Measurements from ENCODE around the gene MED27. TPM values are rescaled to one million over a fixed set of nuclear protein-coding genes. Genes with fewer than 3 reads are reported as not detected.

MED27 gene
- total and polyA plus RNA-seq, 2 of the 4 experiments (the other 2 are of a cell fraction), result 50.2 to 63.4 TPM

DNA sequence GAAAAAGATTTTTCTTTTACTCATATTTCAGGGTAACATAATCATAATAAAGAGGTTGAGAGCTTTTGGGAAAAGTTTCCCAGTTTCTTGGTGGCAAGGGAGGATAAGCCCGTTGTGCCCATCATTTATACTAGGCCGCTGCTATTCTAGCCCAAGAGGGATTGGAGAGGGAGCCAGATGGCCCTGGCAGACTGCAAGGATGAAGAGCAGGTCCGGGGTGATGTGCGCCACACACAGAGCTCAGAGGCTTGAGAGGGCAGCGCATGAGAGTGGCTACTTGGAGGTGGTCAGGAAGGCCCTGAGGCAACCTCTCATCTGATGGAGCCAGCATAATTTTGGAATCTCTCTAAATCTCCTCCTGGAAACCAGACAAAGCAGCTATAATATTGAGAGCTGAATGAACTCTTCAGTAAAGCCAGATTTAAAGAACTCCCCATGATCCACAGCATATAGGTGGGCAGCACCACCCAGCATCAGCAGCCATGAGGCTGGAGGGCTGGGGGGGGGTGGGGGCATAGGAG, 110.1 kb downstream of the MED27 start:
- no peak overlapping the region for H2BK15ac ChIP-seq (ENCODE audit: low read depth, low read length)
- dilution Hi-C loops (cut with HindIII; ENCODE audit: low sequenced_read_pairs, unreplicated experiment), result no loop called here

More for the DNA sequence above, 110.1 kb downstream of the MED27 start:
- no peak overlapping the region for H3K56ac ChIP-seq (ENCODE audit: extremely low read depth, insufficient read depth, low read length)
- no peak overlapping the region for H2AFZ ChIP-seq (replicated peaks; ENCODE audit: low read length, poor library complexity)
- H2BK20ac ChIP-seq (ENCODE audit: low read depth, low read length), result no peak overlapping the region
- DNase-seq (no peak), ATAC-seq (ENCODE audit: low read depth) (no peak)
- H2BK5ac ChIP-seq (ENCODE audit: low read depth, low read length, poor library complexity, severe bottlenecking), result no peak overlapping the region
- CTCF ChIA-PET, result no interaction called here
- no peak overlapping the region for H4K91ac ChIP-seq (ENCODE audit: insufficient read depth, low read depth, low read length)
- BruUV-seq (replicated peaks), result no TSS peak
- no peak overlapping the region for H4K8ac ChIP-seq (ENCODE audit: low read depth in 2 of 2, low read length in 2 of 2)
- H4K5ac ChIP-seq (ENCODE audit: low read depth, low read length), result no peak overlapping the region
- H3K27me3 ChIP-seq (ENCODE audit: control insufficient read depth, insufficient read depth, low read length), result no peaks in the 10 kb centered on the region
- no peak overlapping the region for H3K9ac ChIP-seq (ENCODE audit: low read depth, low read length)
- no peak overlapping the region for H3K14ac ChIP-seq (replicated peaks; ENCODE audit: low read depth, low read length)
- no peak overlapping the region for H2AK9ac ChIP-seq (replicated peaks; ENCODE audit: low read depth, low read length, poor library complexity)
- no peaks in the 10 kb centered on the region for H3K9me1 ChIP-seq (ENCODE audit: insufficient read depth, low read length)
- no peak overlapping the region for H3K18ac ChIP-seq (ENCODE audit: low read depth, low read length)
- TF ChIP-seq CHD1 (IDR thresholded peaks at IDR 0.05; ENCODE audit: low read depth, low read length), result no peak
- TF ChIP-seq SMC3 (IDR thresholded peaks at IDR 0.05; ENCODE audit: low read depth, low read length), result no peak
- TF ChIP-seq, protein P1, sequence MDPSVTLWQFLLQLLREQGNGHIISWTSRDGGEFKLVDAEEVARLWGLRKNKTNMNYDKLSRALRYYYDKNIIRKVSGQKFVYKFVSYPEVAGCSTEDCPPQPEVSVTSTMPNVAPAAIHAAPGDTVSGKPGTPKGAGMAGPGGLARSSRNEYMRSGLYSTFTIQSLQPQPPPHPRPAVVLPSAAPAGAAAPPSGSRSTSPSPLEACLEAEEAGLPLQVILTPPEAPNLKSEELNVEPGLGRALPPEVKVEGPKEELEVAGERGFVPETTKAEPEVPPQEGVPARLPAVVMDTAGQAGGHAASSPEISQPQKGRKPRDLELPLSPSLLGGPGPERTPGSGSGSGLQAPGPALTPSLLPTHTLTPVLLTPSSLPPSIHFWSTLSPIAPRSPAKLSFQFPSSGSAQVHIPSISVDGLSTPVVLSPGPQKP (IDR thresholded peaks at IDR 0.05; ENCODE audit: borderline replicate concordance, low read depth, low read length), result no peak
- TF ChIP-seq MXI1 (IDR thresholded peaks at IDR 0.05; ENCODE audit: borderline replicate concordance, low read depth, low read length), result no peak
- TF ChIP-seq, protein P2, sequence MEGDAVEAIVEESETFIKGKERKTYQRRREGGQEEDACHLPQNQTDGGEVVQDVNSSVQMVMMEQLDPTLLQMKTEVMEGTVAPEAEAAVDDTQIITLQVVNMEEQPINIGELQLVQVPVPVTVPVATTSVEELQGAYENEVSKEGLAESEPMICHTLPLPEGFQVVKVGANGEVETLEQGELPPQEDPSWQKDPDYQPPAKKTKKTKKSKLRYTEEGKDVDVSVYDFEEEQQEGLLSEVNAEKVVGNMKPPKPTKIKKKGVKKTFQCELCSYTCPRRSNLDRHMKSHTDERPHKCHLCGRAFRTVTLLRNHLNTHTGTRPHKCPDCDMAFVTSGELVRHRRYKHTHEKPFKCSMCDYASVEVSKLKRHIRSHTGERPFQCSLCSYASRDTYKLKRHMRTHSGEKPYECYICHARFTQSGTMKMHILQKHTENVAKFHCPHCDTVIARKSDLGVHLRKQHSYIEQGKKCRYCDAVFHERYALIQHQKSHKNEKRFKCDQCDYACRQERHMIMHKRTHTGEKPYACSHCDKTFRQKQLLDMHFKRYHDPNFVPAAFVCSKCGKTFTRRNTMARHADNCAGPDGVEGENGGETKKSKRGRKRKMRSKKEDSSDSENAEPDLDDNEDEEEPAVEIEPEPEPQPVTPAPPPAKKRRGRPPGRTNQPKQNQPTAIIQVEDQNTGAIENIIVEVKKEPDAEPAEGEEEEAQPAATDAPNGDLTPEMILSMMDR (conservative IDR thresholded peaks at IDR 0.05; ENCODE audit: low read depth, low read length), result no peak
- TF ChIP-seq RAD21 (IDR thresholded peaks at IDR 0.05; ENCODE audit: low read length), result no peak
- TF ChIP-seq POLR2A (IDR thresholded peaks at IDR 0.05; ENCODE audit: low read depth, low read length), result no peak
- TF ChIP-seq RCOR1 (IDR thresholded peaks at IDR 0.05; ENCODE audit: insufficient replicate concordance, low read length), result no peak
- no peak for TF ChIP-seq MAZ (IDR thresholded peaks at IDR 0.05; ENCODE audit: borderline replicate concordance, low read depth, low read length)
- TF ChIP-seq, protein P3, sequence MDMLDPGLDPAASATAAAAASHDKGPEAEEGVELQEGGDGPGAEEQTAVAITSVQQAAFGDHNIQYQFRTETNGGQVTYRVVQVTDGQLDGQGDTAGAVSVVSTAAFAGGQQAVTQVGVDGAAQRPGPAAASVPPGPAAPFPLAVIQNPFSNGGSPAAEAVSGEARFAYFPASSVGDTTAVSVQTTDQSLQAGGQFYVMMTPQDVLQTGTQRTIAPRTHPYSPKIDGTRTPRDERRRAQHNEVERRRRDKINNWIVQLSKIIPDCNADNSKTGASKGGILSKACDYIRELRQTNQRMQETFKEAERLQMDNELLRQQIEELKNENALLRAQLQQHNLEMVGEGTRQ (IDR thresholded peaks at IDR 0.05; ENCODE audit: low read depth, low read length), result no peak
- TF ChIP-seq BHLHE40 (IDR thresholded peaks at IDR 0.05; ENCODE audit: low read depth, low read length), result no peak
- no peak for TF ChIP-seq CEBPB (IDR thresholded peaks at IDR 0.05; ENCODE audit: low read depth, low read length)
- TF ChIP-seq RFX5 (IDR thresholded peaks at IDR 0.05; ENCODE audit: low read depth, low read length), result no peak
- TF ChIP-seq MAFK (IDR thresholded peaks at IDR 0.05; ENCODE audit: low read depth, low read length), result no peak
- TF ChIP-seq FOS (IDR thresholded peaks at IDR 0.05; ENCODE audit: low read depth, low read length), result no peak
- no peak overlapping the region for H3K4me3 ChIP-seq (ENCODE audit: insufficient read depth, low read depth, low read length)
- H3K4me2 ChIP-seq (ENCODE audit: low read depth, low read length), result no peak overlapping the region
- POLR2A ChIA-PET (ENCODE audit: unreplicated experiment), result no interaction called here
- H3K4ac ChIP-seq (ENCODE audit: low read depth, low read length), result no peak overlapping the region
- peaks cover 17 to 21% of the 10 kb centered on the region in 2 experiments; a peak in 3 of 4 replicates for H3K79me1 ChIP-seq (ENCODE audit: low read depth in 1 of 2, low read length in 2 of 2)
- intact Hi-C loops (cut with micrococcal nuclease), result no loop called here
- H4K20me1 ChIP-seq (ENCODE audit: insufficient read depth, low read length), result peaks cover 6% of the 10 kb centered on the region; the same call in 1 of the 2 replicates
- no peaks in the 10 kb centered on the region for H3K9me3 ChIP-seq (ENCODE audit: control insufficient read depth, insufficient read depth, low read length)
- in situ Hi-C loops (cut with MboI; ENCODE audit: low sequenced_read_pairs), result no loop called here
- H2AK5ac ChIP-seq (ENCODE audit: low read depth, low read length), result no peak overlapping the region
- WGBS, 2 experiments (ENCODE audit: extremely low coverage in 2 of 2, insufficient read length in 1 of 2), result no CpG with 5 or more reads among the region's 5 CpGs
- no peak overlapping the region for H2BK120ac ChIP-seq (ENCODE audit: low read depth, low read length)
- H3K23ac ChIP-seq (ENCODE audit: low read depth, low read length), result no peak overlapping the region
- H3K4me1 ChIP-seq (ENCODE audit: control insufficient read depth, insufficient read depth, low read length), result no peaks in the 10 kb centered on the region
- no peaks in the 10 kb centered on the region for H3K36me3 ChIP-seq (ENCODE audit: control insufficient read depth, insufficient read depth, low read length)
- H3K27ac ChIP-seq (ENCODE audit: insufficient read depth, low read length), result no peak overlapping the region
